Osteocyte (in vitro differentiated cells): ENCODE results near the gene ANTXR2. TPM values are rescaled to one million over a fixed set of nuclear protein-coding genes. Genes with fewer than 3 reads are reported as not detected.

Source experiments
- DNase-seq: peaks from one replicate; pipeline ENCODE4 v3.0.0; 2021; ENCODE audit warnings: mixed read lengths; ENCODE audit not compliant: unreplicated experiment; ENCODE audit errors: extremely low spot score
- H3K27ac Mint-ChIP-seq: one replicate; pipeline ENCODE4 v1.8.0; 2021; ENCODE audit warnings: mild to moderate bottlenecking, mixed read lengths; ENCODE audit not compliant: unreplicated experiment
- H3K27me3 Mint-ChIP-seq: one replicate; pipeline ENCODE4 v1.8.0; 2021; ENCODE audit warnings: mixed read lengths; ENCODE audit not compliant: unreplicated experiment
- H3K36me3 Mint-ChIP-seq: one replicate; pipeline ENCODE4 v1.8.0; 2021; ENCODE audit warnings: mixed read lengths; ENCODE audit not compliant: unreplicated experiment
- H3K4me1 Mint-ChIP-seq: one replicate; pipeline ENCODE4 v1.8.0; 2021; ENCODE audit warnings: mixed read lengths; ENCODE audit not compliant: unreplicated experiment
- H3K4me3 Mint-ChIP-seq: one replicate; pipeline ENCODE4 v1.8.0; 2021; ENCODE audit warnings: mild to moderate bottlenecking, moderate library complexity, mixed read lengths; ENCODE audit not compliant: unreplicated experiment
- H3K9me3 Mint-ChIP-seq: one replicate; pipeline ENCODE4 v1.8.0; 2021; ENCODE audit warnings: mixed read lengths; ENCODE audit not compliant: unreplicated experiment
- CTCF ChIP-seq: fragments of 200-600 bp; sonication (generic); IDR thresholded peaks from 2 replicates; pipeline ENCODE4 v1.5.0; 2021; ENCODE audit warnings: antibody characterized with exemption, mild to moderate bottlenecking, moderate library complexity
- total RNA-seq: library from RNA; stranded (reverse); gene quantifications from 2 replicates; pipeline ENCODE4 v1.2.1, GENCODE V29; 2021

ANTXR2 gene
- total RNA-seq, 1 donor from 2014 or later: 35.3 TPM

GRCh38 chr4:80088471-80088870, 15.4 kb upstream of the ANTXR2 start:
- no peak for TF ChIP-seq CTCF
- H3K4me1 Mint-ChIP-seq: no peaks in the 10 kb centered on the region
- no peak for DNase-seq

GRCh38 chr4:80086296-80086695, 13.3 kb upstream of the ANTXR2 start:
- no peaks in the 10 kb centered on the region for H3K36me3 Mint-ChIP-seq
- no peaks in the 10 kb centered on the region for H3K4me1 Mint-ChIP-seq
- no peak for DNase-seq
- no peak for TF ChIP-seq CTCF
- peaks cover 33% of the 10 kb centered on the region for H3K27me3 Mint-ChIP-seq
- peaks cover 4% of the 10 kb centered on the region for H3K9me3 Mint-ChIP-seq
- H3K4me3 Mint-ChIP-seq: no peak overlapping the region
- H3K27ac Mint-ChIP-seq: no peak overlapping the region

More at GRCh38 chr4:80088471-80088870, 15.4 kb upstream of the ANTXR2 start:
- no peaks in the 10 kb centered on the region for H3K9me3 Mint-ChIP-seq
- no peaks in the 10 kb centered on the region for H3K36me3 Mint-ChIP-seq
- H3K4me3 Mint-ChIP-seq: no peak overlapping the region
- H3K27ac Mint-ChIP-seq: no peak overlapping the region
- peaks cover 43% of the 10 kb centered on the region for H3K27me3 Mint-ChIP-seq

GRCh38 chr4:80085081-80085480, 12.1 kb upstream of the ANTXR2 start:
- H3K9me3 Mint-ChIP-seq: peaks cover 5% of the 10 kb centered on the region
- no peak overlapping the region for H3K27ac Mint-ChIP-seq
- no peaks in the 10 kb centered on the region for H3K36me3 Mint-ChIP-seq
- no peak for TF ChIP-seq CTCF
- no peak overlapping the region for H3K4me3 Mint-ChIP-seq
- H3K27me3 Mint-ChIP-seq: peaks cover 31% of the 10 kb centered on the region
- no peak for DNase-seq
- H3K4me1 Mint-ChIP-seq: no peaks in the 10 kb centered on the region

- no peak for TF ChIP-seq CTCF
- H3K27ac Mint-ChIP-seq: no peak overlapping the region
- H3K4me3 Mint-ChIP-seq: no peak overlapping the region
- DNase-seq: no peak
- H3K27me3 Mint-ChIP-seq: peaks cover 19% of the 10 kb centered on the region
- H3K36me3 Mint-ChIP-seq: no peaks in the 10 kb centered on the region
- no peaks in the 10 kb centered on the region for H3K4me1 Mint-ChIP-seq
- H3K9me3 Mint-ChIP-seq: peaks cover 8% of the 10 kb centered on the region
Measured at GRCh38 chr4:80082693-80083092, 9.7 kb upstream of the ANTXR2 start.

- Mint-ChIP-seq H3K36me3 (no peaks in the 10 kb centered on the region), H3K4me1 (no peaks in the 10 kb centered on the region), H3K4me3 (no peak overlapping the region), H3K27me3 (peaks cover 13% of the 10 kb centered on the region), H3K27ac (no peak overlapping the region), H3K9me3 (peaks cover 8% of the 10 kb centered on the region)
- no peak for DNase-seq
- TF ChIP-seq CTCF: no peak
Measured at GRCh38 chr4:80081566-80081965, 8.5 kb upstream of the ANTXR2 start.
